Measurements from ENCODE around the gene ARHGAP42. TPM values are rescaled to one million over a fixed set of nuclear protein-coding genes. Genes with fewer than 3 reads are reported as not detected.
A peak's percentile ranks its signal among the peaks of the same experiment; 100 is the strongest.

The ARHGAP42 gene
- total and polyA plus RNA-seq, 10 of the 15 experiments (the other 5 are each of a cell fraction or from before 2014, with no cell fraction given), result 1.8 to 6.3 (median 3.2) TPM

DNA sequence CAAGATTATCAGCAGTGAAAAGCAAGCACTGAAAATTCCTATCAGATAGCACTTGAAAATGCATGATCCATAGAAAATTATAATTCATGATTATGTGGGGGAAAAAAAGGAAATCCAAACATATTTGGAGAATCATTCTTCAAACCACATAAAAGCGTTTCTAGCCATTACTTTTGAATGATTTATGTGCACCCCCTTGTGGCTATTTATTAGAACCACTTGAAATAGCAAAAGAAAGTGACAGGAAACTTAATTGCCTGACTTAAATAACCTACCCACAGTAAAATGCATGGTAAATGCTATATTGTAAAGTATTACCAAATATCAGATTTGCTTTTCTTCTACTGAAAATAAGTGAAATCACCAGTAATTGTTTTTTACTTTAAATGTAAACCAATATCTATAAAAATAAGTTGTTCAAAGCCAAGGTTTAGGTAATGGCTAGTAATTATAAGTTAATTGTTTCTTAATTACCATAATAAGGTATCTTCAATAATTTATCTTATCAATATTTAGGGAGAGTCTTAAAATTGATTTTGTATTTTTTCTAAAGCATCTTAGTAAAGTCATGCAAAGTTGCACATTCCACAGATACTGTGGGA, 168.5 kb downstream of the ARHGAP42 start (continued):
- TF ChIP-seq, protein P1, sequence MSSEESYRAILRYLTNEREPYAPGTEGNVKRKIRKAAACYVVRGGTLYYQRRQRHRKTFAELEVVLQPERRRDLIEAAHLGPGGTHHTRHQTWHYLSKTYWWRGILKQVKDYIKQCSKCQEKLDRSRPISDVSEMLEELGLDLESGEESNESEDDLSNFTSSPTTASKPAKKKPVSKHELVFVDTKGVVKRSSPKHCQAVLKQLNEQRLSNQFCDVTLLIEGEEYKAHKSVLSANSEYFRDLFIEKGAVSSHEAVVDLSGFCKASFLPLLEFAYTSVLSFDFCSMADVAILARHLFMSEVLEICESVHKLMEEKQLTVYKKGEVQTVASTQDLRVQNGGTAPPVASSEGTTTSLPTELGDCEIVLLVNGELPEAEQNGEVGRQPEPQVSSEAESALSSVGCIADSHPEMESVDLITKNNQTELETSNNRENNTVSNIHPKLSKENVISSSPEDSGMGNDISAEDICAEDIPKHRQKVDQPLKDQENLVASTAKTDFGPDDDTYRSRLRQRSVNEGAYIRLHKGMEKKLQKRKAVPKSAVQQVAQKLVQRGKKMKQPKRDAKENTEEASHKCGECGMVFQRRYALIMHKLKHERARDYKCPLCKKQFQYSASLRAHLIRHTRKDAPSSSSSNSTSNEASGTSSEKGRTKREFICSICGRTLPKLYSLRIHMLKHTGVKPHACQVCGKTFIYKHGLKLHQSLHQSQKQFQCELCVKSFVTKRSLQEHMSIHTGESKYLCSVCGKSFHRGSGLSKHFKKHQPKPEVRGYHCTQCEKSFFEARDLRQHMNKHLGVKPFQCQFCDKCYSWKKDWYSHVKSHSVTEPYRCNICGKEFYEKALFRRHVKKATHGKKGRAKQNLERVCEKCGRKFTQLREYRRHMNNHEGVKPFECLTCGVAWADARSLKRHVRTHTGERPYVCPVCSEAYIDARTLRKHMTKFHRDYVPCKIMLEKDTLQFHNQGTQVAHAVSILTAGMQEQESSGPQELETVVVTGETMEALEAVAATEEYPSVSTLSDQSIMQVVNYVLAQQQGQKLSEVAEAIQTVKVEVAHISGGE (CRISPR knock-in tag; IDR thresholded peaks at IDR 0.05), result no peak
- no peak for TF ChIP-seq SREBF2 (IDR thresholded peaks at IDR 0.05; ENCODE audit: low read length)
- TF ChIP-seq MTA3 (IDR thresholded peaks at IDR 0.05; ENCODE audit: borderline replicate concordance, low read length), result no peak
- peak; percentile 77 for TF ChIP-seq RAD21 (IDR thresholded peaks at IDR 0.05; ENCODE audit: insufficient read depth, low read depth, low read length)
- TF ChIP-seq TCF7 (IDR thresholded peaks at IDR 0.05; ENCODE audit: borderline replicate concordance), result peak; percentile 78
- TF ChIP-seq ASH2L (IDR thresholded peaks at IDR 0.05; ENCODE audit: borderline replicate concordance, low read depth), result no peak
- TF ChIP-seq, protein P2, sequence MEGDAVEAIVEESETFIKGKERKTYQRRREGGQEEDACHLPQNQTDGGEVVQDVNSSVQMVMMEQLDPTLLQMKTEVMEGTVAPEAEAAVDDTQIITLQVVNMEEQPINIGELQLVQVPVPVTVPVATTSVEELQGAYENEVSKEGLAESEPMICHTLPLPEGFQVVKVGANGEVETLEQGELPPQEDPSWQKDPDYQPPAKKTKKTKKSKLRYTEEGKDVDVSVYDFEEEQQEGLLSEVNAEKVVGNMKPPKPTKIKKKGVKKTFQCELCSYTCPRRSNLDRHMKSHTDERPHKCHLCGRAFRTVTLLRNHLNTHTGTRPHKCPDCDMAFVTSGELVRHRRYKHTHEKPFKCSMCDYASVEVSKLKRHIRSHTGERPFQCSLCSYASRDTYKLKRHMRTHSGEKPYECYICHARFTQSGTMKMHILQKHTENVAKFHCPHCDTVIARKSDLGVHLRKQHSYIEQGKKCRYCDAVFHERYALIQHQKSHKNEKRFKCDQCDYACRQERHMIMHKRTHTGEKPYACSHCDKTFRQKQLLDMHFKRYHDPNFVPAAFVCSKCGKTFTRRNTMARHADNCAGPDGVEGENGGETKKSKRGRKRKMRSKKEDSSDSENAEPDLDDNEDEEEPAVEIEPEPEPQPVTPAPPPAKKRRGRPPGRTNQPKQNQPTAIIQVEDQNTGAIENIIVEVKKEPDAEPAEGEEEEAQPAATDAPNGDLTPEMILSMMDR (IDR thresholded peaks at IDR 0.05 in 2 of 3, conservative IDR thresholded peaks at IDR 0.05 in 1 of 3; ENCODE audit: control insufficient read depth in 2 of 3, extremely low read depth in 1 of 3, insufficient read depth in 1 of 3, low read depth in 3 of 3, low read length in 3 of 3), result peak; percentile 35 to 64 (median 37); a peak in 4 of 6 replicates
- TF ChIP-seq MEF2B (IDR thresholded peaks at IDR 0.05; ENCODE audit: partially characterized antibody, poor library complexity, severe bottlenecking), result no peak
- TF ChIP-seq NBN (IDR thresholded peaks at IDR 0.05), result no peak
- TF ChIP-seq, protein P3, sequence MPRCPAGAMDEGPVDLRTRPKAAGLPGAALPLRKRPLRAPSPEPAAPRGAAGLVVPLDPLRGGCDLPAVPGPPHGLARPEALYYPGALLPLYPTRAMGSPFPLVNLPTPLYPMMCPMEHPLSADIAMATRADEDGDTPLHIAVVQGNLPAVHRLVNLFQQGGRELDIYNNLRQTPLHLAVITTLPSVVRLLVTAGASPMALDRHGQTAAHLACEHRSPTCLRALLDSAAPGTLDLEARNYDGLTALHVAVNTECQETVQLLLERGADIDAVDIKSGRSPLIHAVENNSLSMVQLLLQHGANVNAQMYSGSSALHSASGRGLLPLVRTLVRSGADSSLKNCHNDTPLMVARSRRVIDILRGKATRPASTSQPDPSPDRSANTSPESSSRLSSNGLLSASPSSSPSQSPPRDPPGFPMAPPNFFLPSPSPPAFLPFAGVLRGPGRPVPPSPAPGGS (IDR thresholded peaks at IDR 0.05; ENCODE audit: borderline replicate concordance, insufficient read depth, low read depth, low read length, poor library complexity, severe bottlenecking), result no peak
- TF ChIP-seq, protein P4, sequence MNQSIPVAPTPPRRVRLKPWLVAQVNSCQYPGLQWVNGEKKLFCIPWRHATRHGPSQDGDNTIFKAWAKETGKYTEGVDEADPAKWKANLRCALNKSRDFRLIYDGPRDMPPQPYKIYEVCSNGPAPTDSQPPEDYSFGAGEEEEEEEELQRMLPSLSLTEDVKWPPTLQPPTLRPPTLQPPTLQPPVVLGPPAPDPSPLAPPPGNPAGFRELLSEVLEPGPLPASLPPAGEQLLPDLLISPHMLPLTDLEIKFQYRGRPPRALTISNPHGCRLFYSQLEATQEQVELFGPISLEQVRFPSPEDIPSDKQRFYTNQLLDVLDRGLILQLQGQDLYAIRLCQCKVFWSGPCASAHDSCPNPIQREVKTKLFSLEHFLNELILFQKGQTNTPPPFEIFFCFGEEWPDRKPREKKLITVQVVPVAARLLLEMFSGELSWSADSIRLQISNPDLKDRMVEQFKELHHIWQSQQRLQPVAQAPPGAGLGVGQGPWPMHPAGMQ (IDR thresholded peaks at IDR 0.05; ENCODE audit: borderline replicate concordance), result no peak
- TF ChIP-seq SIN3A (IDR thresholded peaks at IDR 0.05; ENCODE audit: low read depth, low read length), result no peak
- no peak for TF ChIP-seq RELA (IDR thresholded peaks at IDR 0.05; ENCODE audit: borderline replicate concordance, partially characterized antibody)
- no peak for TF ChIP-seq ZNF622 (IDR thresholded peaks at IDR 0.05)

All from GM12878 (cell line).